HCT116 (cell line): ENCODE measurements around the gene PPM1B. TPM values are rescaled to one million over a fixed set of nuclear protein-coding genes. Genes with fewer than 3 reads are reported as not detected.

Experiments used
- ATAC-seq: fragments of 200-7000 bp; cut with Tn5 transposase; 2 replicates; pipeline ENCODE4 v1.9.1; 2020; ENCODE audit warnings: mild to moderate bottlenecking, moderate library complexity
- BruUV-seq: library from RNA; stranded (reverse); fragments of 400-500 nt; replicated peaks from 2 replicates; lab custom pipeline; 2021; lab: Mats Ljungman, UMichigan
- CTCF ChIA-PET: fragments of 300-600 bp; sonication (Branson Sonifier 250); formaldehyde crosslinking; loops from one replicate; lab custom pipeline; 2021; ENCODE audit warnings: antibody characterized with exemption; lab: Charles Lee
- POLR2A ChIA-PET: fragments of 300-600, 350-600 bp; sonication (Branson Sonifier 250); formaldehyde crosslinking; loops from one replicate; lab custom pipeline; 2021; ENCODE audit warnings: antibody characterized with exemption; lab: Charles Lee
- RAD21 ChIA-PET, 2 experiments: fragments of 300-600 bp; sonication (Branson Sonifier 250); formaldehyde crosslinking; loops; one replicate each; lab custom pipeline; 2023; ENCODE audit warnings: low total read pairs in 2 of 2; ENCODE audit not compliant: uncharacterized antibody in 2 of 2, unreplicated experiment in 2 of 2, low non-redundant PET in 1 of 2; lab: Charles Lee
- DNase-seq: peaks from one replicate; pipeline ENCODE4 v3.0.0-alpha.2; 2010; ENCODE audit warnings: low read depth, low spot score
- H2AFZ ChIP-seq: fragments of 200-600 bp; shearing (Covaris generic), sonication (generic); 2 replicates; pipeline ENCODE4 v1.6.1; 2017; ENCODE audit warnings: low read depth, mixed run types, mixed read lengths, antibody characterized with exemption, low read length; ENCODE audit not compliant: poor library complexity, severe bottlenecking
- H3K27ac ChIP-seq: 2 replicates; pipeline ENCODE4 v1.5.1; 2012; ENCODE audit warnings: low read depth, low read length
- H3K27me3 ChIP-seq: fragments of 200-600 bp; sonication (generic); 2 replicates; pipeline ENCODE4 v1.6.1; 2016; ENCODE audit warnings: mixed run types, low read length, mixed read lengths; ENCODE audit not compliant: insufficient read depth
- H3K36me3 ChIP-seq, 2 experiments: fragments of 200-500 bp in 1 of 2; fragments of 200-600 bp in 1 of 2; sonication (Bioruptor generic) in 1 of 2; sonication (generic) in 1 of 2; 2 replicates each; pipeline versions ENCODE4 v1.5.1 to v1.6.1; 2014 to 2016; ENCODE audit warnings: low read length in 2 of 2, inconsistent platforms in 1 of 2, mixed read lengths in 1 of 2, mixed run types in 1 of 2; ENCODE audit not compliant: insufficient read depth in 2 of 2, control insufficient read depth in 1 of 2
- H3K4me1 ChIP-seq, 2 experiments: fragments of 200-600 bp in 1 of 2; sonication (generic) in 1 of 2; 2 replicates each; pipeline versions ENCODE4 v1.5.1 to v1.6.1; 2012 to 2017; ENCODE audit warnings: low read length in 2 of 2, inconsistent platforms in 1 of 2, mild to moderate bottlenecking in 1 of 2, mixed read lengths in 1 of 2, mixed run types in 1 of 2, moderate library complexity in 1 of 2; ENCODE audit not compliant: insufficient read depth in 2 of 2, control insufficient read depth in 1 of 2
- H3K4me2 ChIP-seq: fragments of 200-600 bp; sonication (generic); 2 replicates; pipeline ENCODE4 v1.6.1; 2017; ENCODE audit warnings: mixed run types, low read length, mixed read lengths
- H3K4me3 ChIP-seq, 2 experiments: fragments of 200-600 bp in 1 of 2; sonication (generic) in 1 of 2; replicated peaks in 1 of 2; 2 replicates each; pipeline ENCODE4 v1.5.1; 2011 to 2016; ENCODE audit warnings: low read length in 2 of 2, control low read depth in 1 of 2, low read depth in 1 of 2, mild to moderate bottlenecking in 1 of 2, mixed read lengths in 1 of 2, mixed run types in 1 of 2
- H3K79me2 ChIP-seq: fragments of 200-600 bp; sonication (generic); 2 replicates; pipeline ENCODE4 v1.6.1; 2017; ENCODE audit warnings: mild to moderate bottlenecking, mixed run types, low read length, moderate library complexity, mixed read lengths; ENCODE audit not compliant: insufficient read depth
- H3K9ac ChIP-seq: fragments of 200-600 bp; sonication (generic); 2 replicates; pipeline ENCODE4 v1.6.1; 2016; ENCODE audit warnings: low read length, mixed read lengths
- H3K9me2 ChIP-seq: fragments of 200-600 bp; sonication (generic), shearing (Covaris generic); 2 replicates; pipeline ENCODE4 v1.6.1; 2017; ENCODE audit warnings: mixed run types, mild to moderate bottlenecking, moderate library complexity; ENCODE audit not compliant: insufficient read depth
- H3K9me3 ChIP-seq, 2 experiments: fragments of 200-500 bp in 1 of 2; fragments of 200-600 bp in 1 of 2; sonication (Bioruptor generic) in 1 of 2; sonication (generic) in 1 of 2; 2 replicates each; pipeline ENCODE4 v1.6.1; 2014 to 2017; ENCODE audit warnings: low read length in 2 of 2, mixed read lengths in 2 of 2, inconsistent platforms in 1 of 2, low read depth in 1 of 2, mild to moderate bottlenecking in 1 of 2, mixed run types in 1 of 2, moderate library complexity in 1 of 2; ENCODE audit not compliant: control insufficient read depth in 1 of 2, insufficient read depth in 1 of 2
- H4K20me1 ChIP-seq: fragments of 200-600 bp; sonication (generic), shearing (Covaris generic); 2 replicates; pipeline ENCODE4 v1.6.1; 2017; ENCODE audit warnings: mixed run types, mild to moderate bottlenecking, moderate library complexity; ENCODE audit not compliant: insufficient read depth
- CBX3 ChIP-seq: IDR thresholded peaks from 2 replicates; pipeline ENCODE4 v1.6.1; 2012; ENCODE audit warnings: low read depth
- CEBPB ChIP-seq: IDR thresholded peaks from 2 replicates; pipeline ENCODE4 v1.6.1; 2012; ENCODE audit warnings: low read depth
- ELF1 ChIP-seq: IDR thresholded peaks from 2 replicates; pipeline ENCODE4 v1.6.1; 2012; ENCODE audit warnings: low read depth, borderline replicate concordance
- FOSL1 ChIP-seq: IDR thresholded peaks from 2 replicates; pipeline ENCODE4 v1.6.1; 2012; ENCODE audit warnings: low read depth
- JUND ChIP-seq: IDR thresholded peaks from 2 replicates; pipeline ENCODE4 v1.6.1; 2012
- POLR2A ChIP-seq: IDR thresholded peaks from 2 replicates; pipeline ENCODE4 v1.7.0; 2011; ENCODE audit warnings: borderline replicate concordance; ENCODE audit not compliant: insufficient read depth, insufficient read length; ENCODE audit errors: extremely low read depth
- RAD21 ChIP-seq: IDR thresholded peaks from 2 replicates; pipeline ENCODE4 v1.6.1; 2012; ENCODE audit warnings: low read depth, mild to moderate bottlenecking
- SIN3A ChIP-seq: IDR thresholded peaks from 2 replicates; pipeline ENCODE4 v1.6.1; 2012; ENCODE audit warnings: low read depth
- SRF ChIP-seq: IDR thresholded peaks from 2 replicates; pipeline ENCODE4 v1.6.1; 2012; ENCODE audit warnings: low read depth
- TCF7L2 ChIP-seq: IDR thresholded peaks from 2 replicates; pipeline ENCODE4 v1.7.0; 2011; ENCODE audit warnings: borderline replicate concordance, inconsistent platforms; ENCODE audit not compliant: insufficient read depth, insufficient read length; ENCODE audit errors: extremely low read depth
- YY1 ChIP-seq: IDR thresholded peaks from 2 replicates; pipeline ENCODE4 v1.6.1; 2011; ENCODE audit warnings: low read length, low read depth, moderate library complexity, mild to moderate bottlenecking; ENCODE audit not compliant: insufficient replicate concordance; ENCODE audit errors: extremely low read depth
- ZFX ChIP-seq: fragments of 450-650 bp; IDR thresholded peaks from 2 replicates; pipeline ENCODE4 v1.6.1; 2017
- intact Hi-C: fragments of 100-400 bp; cut with micrococcal nuclease; formaldehyde crosslinking; loops from 2 replicates; pipeline ENCODE4 v1.10.0; 2022
- total RNA-seq: library from RNA; stranded (reverse); gene quantifications from one replicate; pipeline ENCODE4 v1.2.1, GENCODE V29; 2021; ENCODE audit not compliant: unreplicated experiment
- TF ChIP-seq, protein P1 (sequence below), 3 experiments: fragments of 200-600 bp in 1 of 3; sonication (generic) in 1 of 3; IDR thresholded peaks in 2 of 3; conservative IDR thresholded peaks in 1 of 3; 2 replicates each; pipeline ENCODE4 v1.5.1; 2012 to 2017; ENCODE audit warnings: low read depth in 2 of 3, low read length in 2 of 3, antibody characterized with exemption in 1 of 3, borderline replicate concordance in 1 of 3, control low read depth in 1 of 3, mild to moderate bottlenecking in 1 of 3, mixed read lengths in 1 of 3, mixed run types in 1 of 3, moderate library complexity in 1 of 3; ENCODE audit not compliant: insufficient read depth in 1 of 3
- TF ChIP-seq, protein P2 (sequence below): IDR thresholded peaks from 2 replicates; pipeline ENCODE4 v1.6.1; 2012
- TF ChIP-seq, protein P3 (sequence below): IDR thresholded peaks from 2 replicates; pipeline ENCODE4 v1.6.1; 2011; ENCODE audit warnings: mild to moderate bottlenecking, low read length, moderate library complexity; ENCODE audit not compliant: insufficient replicate concordance; ENCODE audit errors: extremely low read depth

PPM1B gene
- total RNA-seq, 1 experiment from 2014 or later, result 36.9 TPM

DNA sequence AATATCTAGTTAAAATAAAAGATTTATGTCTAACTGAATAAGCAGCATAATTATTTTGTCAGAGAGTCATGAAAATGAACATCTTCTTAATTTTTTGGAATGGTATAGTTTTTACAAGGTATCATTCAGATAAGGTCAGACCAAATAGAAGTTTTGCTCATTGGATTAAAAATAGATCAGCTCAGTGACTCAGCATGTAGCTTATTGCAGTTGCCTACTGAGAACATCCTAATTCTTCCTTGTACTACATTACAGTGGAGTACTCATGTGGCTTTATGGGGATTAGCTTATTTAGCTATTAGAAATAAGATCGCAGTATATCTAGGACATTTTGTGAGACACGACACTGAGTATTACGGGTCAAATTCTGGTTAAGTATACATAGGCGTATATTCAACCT is 38.2 kb upstream of the PPM1B start:
- H3K4me2 ChIP-seq, result peak overlapping the region; percentile 28
- peak overlapping the region; percentile 63 for H2AFZ ChIP-seq
- no peak overlapping the region for H3K9ac ChIP-seq
- no peaks in the 10 kb centered on the region for H3K79me2 ChIP-seq
- no peaks in the 10 kb centered on the region for H3K27me3 ChIP-seq
- ATAC-seq (no peak), DNase-seq (no peak)
- RAD21 ChIA-PET, result no interaction called here
- no peaks in the 10 kb centered on the region for H3K9me2 ChIP-seq
- H4K20me1 ChIP-seq, result no peaks in the 10 kb centered on the region
- no peaks in the 10 kb centered on the region for H3K9me3 ChIP-seq
- TF ChIP-seq FOSL1 (no peak), JUND (0 out of 2 replicates have a peak, but pooled peaks have one; percentile 12)
- TF ChIP-seq, protein P1, sequence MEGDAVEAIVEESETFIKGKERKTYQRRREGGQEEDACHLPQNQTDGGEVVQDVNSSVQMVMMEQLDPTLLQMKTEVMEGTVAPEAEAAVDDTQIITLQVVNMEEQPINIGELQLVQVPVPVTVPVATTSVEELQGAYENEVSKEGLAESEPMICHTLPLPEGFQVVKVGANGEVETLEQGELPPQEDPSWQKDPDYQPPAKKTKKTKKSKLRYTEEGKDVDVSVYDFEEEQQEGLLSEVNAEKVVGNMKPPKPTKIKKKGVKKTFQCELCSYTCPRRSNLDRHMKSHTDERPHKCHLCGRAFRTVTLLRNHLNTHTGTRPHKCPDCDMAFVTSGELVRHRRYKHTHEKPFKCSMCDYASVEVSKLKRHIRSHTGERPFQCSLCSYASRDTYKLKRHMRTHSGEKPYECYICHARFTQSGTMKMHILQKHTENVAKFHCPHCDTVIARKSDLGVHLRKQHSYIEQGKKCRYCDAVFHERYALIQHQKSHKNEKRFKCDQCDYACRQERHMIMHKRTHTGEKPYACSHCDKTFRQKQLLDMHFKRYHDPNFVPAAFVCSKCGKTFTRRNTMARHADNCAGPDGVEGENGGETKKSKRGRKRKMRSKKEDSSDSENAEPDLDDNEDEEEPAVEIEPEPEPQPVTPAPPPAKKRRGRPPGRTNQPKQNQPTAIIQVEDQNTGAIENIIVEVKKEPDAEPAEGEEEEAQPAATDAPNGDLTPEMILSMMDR (IDR thresholded peaks at IDR 0.05 in 2 of 3, conservative IDR thresholded peaks at IDR 0.05 in 1 of 3; ENCODE audit: borderline replicate concordance in 1 of 3, insufficient read depth in 1 of 3, low read depth in 2 of 3, low read length in 2 of 3), result no peak
- intact Hi-C loops, result no loop called here
- no peak overlapping the region for H3K4me3 ChIP-seq
- POLR2A ChIA-PET, result interaction anchor here (0.5 kb wide), 1 partner anchor 11 kb away, joined by 4 read pairs; no protein-coding TSS in a partner anchor
- H3K36me3 ChIP-seq, result no peaks in the 10 kb centered on the region
- no TSS peak for BruUV-seq
- peaks cover 0 to 8% of the 10 kb centered on the region in 2 experiments; a peak in 2 of 4 replicates for H3K4me1 ChIP-seq
- no peak overlapping the region for H3K27ac ChIP-seq
- CTCF ChIA-PET, result no interaction called here

GRCh38 chr2:44131177-44131576 is 37.5 kb upstream of the PPM1B start:
- Histone ChIP-seq H4K20me1 (no peaks in the 10 kb centered on the region), H3K9me3 (no peaks in the 10 kb centered on the region), H2AFZ (no peak overlapping the region), H3K4me2 (no peak overlapping the region), H3K4me3 (no peak overlapping the region), H3K27ac (no peak overlapping the region), H3K36me3 (no peaks in the 10 kb centered on the region), H3K79me2 (no peaks in the 10 kb centered on the region), H3K9me2 (no peaks in the 10 kb centered on the region), H3K4me1 (peaks cover 0 to 14% of the 10 kb centered on the region in 2 experiments; a peak in 2 of 4 replicates), H3K27me3 (no peaks in the 10 kb centered on the region), H3K9ac (no peak overlapping the region)
- ChIA-PET POLR2A (no interaction called here), RAD21 (no interaction called here), CTCF (no interaction called here)
- no TSS peak for BruUV-seq
- intact Hi-C loops, result no loop called here
- DNase-seq (no peak), ATAC-seq (no peak)
- TF ChIP-seq YY1 (no peak), TCF7L2 (no peak), CBX3 (no peak), ZFX (no peak), SRF (no peak), POLR2A (no peak), ELF1 (no peak), CEBPB (no peak), SIN3A (no peak), RAD21 (no peak)
- TF ChIP-seq, protein P2, sequence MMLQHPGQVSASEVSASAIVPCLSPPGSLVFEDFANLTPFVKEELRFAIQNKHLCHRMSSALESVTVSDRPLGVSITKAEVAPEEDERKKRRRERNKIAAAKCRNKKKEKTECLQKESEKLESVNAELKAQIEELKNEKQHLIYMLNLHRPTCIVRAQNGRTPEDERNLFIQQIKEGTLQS, result no peak
- TF ChIP-seq, protein P3, sequence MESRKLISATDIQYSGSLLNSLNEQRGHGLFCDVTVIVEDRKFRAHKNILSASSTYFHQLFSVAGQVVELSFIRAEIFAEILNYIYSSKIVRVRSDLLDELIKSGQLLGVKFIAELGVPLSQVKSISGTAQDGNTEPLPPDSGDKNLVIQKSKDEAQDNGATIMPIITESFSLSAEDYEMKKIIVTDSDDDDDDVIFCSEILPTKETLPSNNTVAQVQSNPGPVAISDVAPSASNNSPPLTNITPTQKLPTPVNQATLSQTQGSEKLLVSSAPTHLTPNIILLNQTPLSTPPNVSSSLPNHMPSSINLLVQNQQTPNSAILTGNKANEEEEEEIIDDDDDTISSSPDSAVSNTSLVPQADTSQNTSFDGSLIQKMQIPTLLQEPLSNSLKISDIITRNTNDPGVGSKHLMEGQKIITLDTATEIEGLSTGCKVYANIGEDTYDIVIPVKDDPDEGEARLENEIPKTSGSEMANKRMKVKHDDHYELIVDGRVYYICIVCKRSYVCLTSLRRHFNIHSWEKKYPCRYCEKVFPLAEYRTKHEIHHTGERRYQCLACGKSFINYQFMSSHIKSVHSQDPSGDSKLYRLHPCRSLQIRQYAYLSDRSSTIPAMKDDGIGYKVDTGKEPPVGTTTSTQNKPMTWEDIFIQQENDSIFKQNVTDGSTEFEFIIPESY, result no peak
